Glutamatergic neuron (in vitro differentiated cells): ENCODE measurements around the gene CKS1B. TPM values are rescaled to one million over a fixed set of nuclear protein-coding genes. Genes with fewer than 3 reads are reported as not detected.
"Not testable (repeated sequence)": the region's sequence is repeated elsewhere in the genome, so short reads cannot be mapped to it uniquely, and the experiment has no call there.

Experiments used
- DNase-seq: peaks from one replicate; pipeline ENCODE4 v3.0.0; 2022
- H3K27ac Mint-ChIP-seq: one replicate; pipeline ENCODE4 v1.8.0; 2020; ENCODE audit warnings: mild to moderate bottlenecking, mixed read lengths, inconsistent platforms; ENCODE audit not compliant: unreplicated experiment
- H3K27me3 Mint-ChIP-seq: one replicate; pipeline ENCODE4 v1.8.0; 2020; ENCODE audit warnings: mild to moderate bottlenecking, moderate library complexity, mixed read lengths, inconsistent platforms; ENCODE audit not compliant: unreplicated experiment
- H3K36me3 Mint-ChIP-seq: one replicate; pipeline ENCODE4 v1.8.0; 2020; ENCODE audit warnings: mild to moderate bottlenecking, mixed read lengths, inconsistent platforms; ENCODE audit not compliant: unreplicated experiment
- H3K4me1 Mint-ChIP-seq: one replicate; pipeline ENCODE4 v1.8.0; 2020; ENCODE audit warnings: mild to moderate bottlenecking, low read depth, mixed read lengths, inconsistent platforms; ENCODE audit not compliant: unreplicated experiment
- H3K4me3 Mint-ChIP-seq: one replicate; pipeline ENCODE4 v1.8.0; 2020; ENCODE audit warnings: mild to moderate bottlenecking, mixed read lengths, inconsistent platforms; ENCODE audit not compliant: unreplicated experiment
- H3K9me3 Mint-ChIP-seq: one replicate; pipeline ENCODE4 v1.8.0; 2020; ENCODE audit warnings: mild to moderate bottlenecking, moderate library complexity, mixed read lengths, inconsistent platforms; ENCODE audit not compliant: unreplicated experiment
- CTCF ChIP-seq: fragments of 200-600 bp; sonication (generic); IDR thresholded peaks from one replicate; pipeline ENCODE4 v1.5.0; 2021; ENCODE audit not compliant: partially characterized antibody, unreplicated experiment
- total RNA-seq: library from RNA; stranded (reverse); fragmentation: NEBNext Ultra II Directional; extraction: Animal tissue kit (Norgen Biotek cat#: 25700); gene quantifications from one replicate; pipeline ENCODE4 v1.2.1, GENCODE V29; 2021; ENCODE audit not compliant: unreplicated experiment

The CKS1B gene
- total RNA-seq, 1 donor from 2014 or later: 22.8 TPM

GRCh38 chr1:154972517-154973343 is 1.8 kb upstream of the CKS1B start:
- no peak for DNase-seq
- Mint-ChIP-seq H3K36me3 (no peaks in the 10 kb centered on the region), H3K4me1 (peaks cover 31% of the 10 kb centered on the region), H3K4me3 (peak overlapping the region; percentile 82), H3K27me3 (peaks cover 9% of the 10 kb centered on the region), H3K27ac (peak overlapping the region; percentile 89), H3K9me3 (peaks cover 3% of the 10 kb centered on the region)
- TF ChIP-seq CTCF: no peak

DNA sequence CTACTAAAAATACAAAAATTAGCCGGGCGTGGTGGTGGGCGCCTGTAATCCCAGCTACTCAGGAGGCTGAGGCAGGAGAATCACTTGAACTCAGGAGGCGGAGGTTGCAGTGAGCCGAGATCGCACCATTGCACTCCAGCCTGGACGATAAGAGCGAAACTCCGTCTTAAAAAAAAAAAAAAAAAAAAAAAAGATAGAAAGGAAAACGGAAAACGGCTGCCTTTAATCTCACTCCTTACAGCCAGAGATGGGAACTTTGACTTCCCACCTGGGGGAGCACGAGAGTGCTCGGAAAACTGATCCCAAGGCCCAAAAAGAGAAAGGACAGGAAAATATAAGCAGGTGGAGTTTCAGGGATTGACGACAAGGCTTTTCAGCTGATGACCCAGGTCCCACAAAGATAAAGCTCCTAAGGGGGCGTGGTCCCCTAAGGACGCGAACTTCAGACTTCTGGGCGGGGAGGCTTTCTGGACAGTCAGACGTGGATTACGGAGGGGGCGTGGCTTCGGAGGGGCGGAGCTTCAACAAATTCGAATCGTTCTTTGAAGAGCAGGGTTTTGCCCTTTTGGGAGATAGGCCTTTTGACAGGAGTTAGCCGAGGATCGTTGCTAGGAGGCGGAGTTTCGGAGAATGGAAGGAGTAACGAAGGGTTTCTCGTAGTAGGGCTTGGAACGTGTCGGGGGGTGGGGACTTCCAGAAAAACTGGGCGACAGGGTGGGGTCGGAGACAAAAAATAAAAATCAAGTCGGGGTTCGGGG is 958 bp upstream of the CKS1B start:
- peak; percentile 95 for DNase-seq
- H3K4me1 Mint-ChIP-seq: peaks cover 27% of the 10 kb centered on the region
- TF ChIP-seq CTCF: peak; percentile 18
- no peak overlapping the region for H3K27ac Mint-ChIP-seq
- no peaks in the 10 kb centered on the region for H3K36me3 Mint-ChIP-seq
- H3K9me3 Mint-ChIP-seq: peaks cover 3% of the 10 kb centered on the region
- peak overlapping the region; percentile 82 for H3K4me3 Mint-ChIP-seq
- H3K27me3 Mint-ChIP-seq: peaks cover 6% of the 10 kb centered on the region

- Mint-ChIP-seq H3K27ac (no peak overlapping the region), H3K27me3 (peaks cover 2% of the 10 kb centered on the region), H3K4me3 (no peak overlapping the region), H3K4me1 (peaks cover 19% of the 10 kb centered on the region), H3K9me3 (peaks cover 2% of the 10 kb centered on the region), H3K36me3 (no peaks in the 10 kb centered on the region)
- no peak for TF ChIP-seq CTCF
- peak; percentile 96 for DNase-seq
Measured at GRCh38 chr1:154974808-154975408, 427 bp downstream of the CKS1B start.

DNA sequence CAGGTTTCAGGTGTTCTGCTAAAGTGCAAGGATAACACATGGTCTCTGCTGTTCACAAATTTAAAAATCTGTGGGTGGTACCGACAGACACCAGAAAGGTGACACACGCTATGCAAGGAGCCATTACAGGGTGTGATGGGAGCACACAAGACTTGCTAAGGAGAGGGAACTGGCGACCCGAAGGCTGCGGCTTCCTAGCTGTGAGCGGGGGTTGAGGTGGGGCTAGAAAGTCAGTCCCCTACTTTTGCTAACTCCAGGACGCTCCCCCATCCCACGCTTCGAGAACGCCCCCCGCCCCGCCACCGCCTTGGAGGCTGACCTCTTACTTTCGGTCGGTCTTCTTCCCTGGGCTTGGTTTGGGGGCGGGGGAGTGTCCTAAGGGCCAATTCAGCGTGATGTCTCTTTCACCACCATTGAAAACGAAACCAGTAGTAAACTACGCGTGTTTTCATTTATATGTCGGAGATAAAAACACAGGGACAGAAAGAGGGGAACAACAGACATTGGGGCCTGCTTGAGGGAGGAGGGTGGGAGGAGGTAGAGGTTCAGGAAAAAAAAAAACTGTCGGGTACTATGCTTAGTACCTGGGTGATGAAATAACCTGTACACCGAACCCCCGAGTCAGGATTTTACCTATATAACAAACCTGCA is 1.1 kb downstream of the CKS1B start:
- no peaks in the 10 kb centered on the region for H3K36me3 Mint-ChIP-seq
- DNase-seq: peak; percentile 50
- no peak for TF ChIP-seq CTCF
- H3K4me1 Mint-ChIP-seq: peaks cover 19% of the 10 kb centered on the region
- H3K4me3 Mint-ChIP-seq: no peak overlapping the region
- H3K27ac Mint-ChIP-seq: no peak overlapping the region
- H3K9me3 Mint-ChIP-seq: peaks cover 2% of the 10 kb centered on the region
- H3K27me3 Mint-ChIP-seq: peaks cover 2% of the 10 kb centered on the region

DNA sequence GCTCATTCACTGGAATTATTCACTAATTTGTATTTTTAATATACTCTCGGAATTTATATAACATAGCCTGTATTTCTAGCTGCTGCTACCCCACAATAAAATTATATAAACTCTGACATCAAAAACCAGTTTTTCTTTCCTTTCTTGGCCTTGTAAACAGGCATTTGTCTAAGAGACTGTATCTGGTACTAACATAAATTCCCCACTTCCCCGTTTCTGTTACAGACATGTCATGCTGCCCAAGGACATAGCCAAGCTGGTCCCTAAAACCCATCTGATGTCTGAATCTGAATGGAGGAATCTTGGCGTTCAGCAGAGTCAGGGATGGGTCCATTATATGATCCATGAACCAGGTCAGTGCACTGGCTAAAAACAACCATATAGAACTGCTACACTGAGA is 3.3 kb downstream of the CKS1B start:
- not testable (repeated sequence) for H3K36me3 Mint-ChIP-seq, H3K4me3 Mint-ChIP-seq, H3K27me3 Mint-ChIP-seq, H3K9me3 Mint-ChIP-seq, DNase-seq, H3K4me1 Mint-ChIP-seq
- H3K27ac Mint-ChIP-seq: peak overlapping the region; percentile 37
